Heart left ventricle (tissue), 16 donors: ENCODE measurements around the gene TACC3. TPM values are rescaled to one million over a fixed set of nuclear protein-coding genes. Genes with fewer than 3 reads are reported as not detected.

Experiments used
- ATAC-seq, 4 donors: fragments of 200-7000 bp; cut with Tn5 transposase; one replicate each; pipeline ENCODE4 v1.9.1; 2020 to 2022; ENCODE audit warnings: moderate library complexity in 4 of 4, mild to moderate bottlenecking in 3 of 4, moderate number of reproducible peaks in 1 of 4
- DNase-seq, 5 donors: peaks; one replicate each; pipeline ENCODE4 v3.0.0-alpha.2; 2020
- H3K27ac ChIP-seq, 12 donors: fragments of 200-600 bp; sonication (generic) in 4 of 12; one replicate each; pipeline versions ENCODE4 v1.5.0 to v1.8.0; 2016 to 2022; ENCODE audit warnings: mild to moderate bottlenecking in 2 of 12
- H3K27me3 ChIP-seq, 9 donors: fragments of 200-600 bp; sonication (generic) in 2 of 9; one replicate each; pipeline versions ENCODE4 v1.5.1 to v1.8.0; 2016 to 2022; ENCODE audit warnings: mild to moderate bottlenecking in 3 of 9
- H3K36me3 ChIP-seq, 9 donors: fragments of 200-600 bp; sonication (generic) in 2 of 9; one replicate each; pipeline versions ENCODE4 v1.5.0 to v1.8.0; 2018 to 2022; ENCODE audit warnings: mild to moderate bottlenecking in 2 of 9
- H3K4me1 ChIP-seq, 12 donors: fragments of 200-600 bp; sonication (generic) in 4 of 12; one replicate each; pipeline versions ENCODE4 v1.5.0 to v1.8.0; 2016 to 2022; ENCODE audit warnings: mild to moderate bottlenecking in 3 of 12
- H3K4me3 ChIP-seq, 12 donors: fragments of 200-600 bp; sonication (generic) in 4 of 12; one replicate each; pipeline versions ENCODE4 v1.5.0 to v1.8.0; 2017 to 2022; ENCODE audit warnings: mild to moderate bottlenecking in 9 of 12, moderate library complexity in 4 of 12
- H3K9me3 ChIP-seq, 12 donors: fragments of 200-600 bp; sonication (generic) in 4 of 12; one replicate each; pipeline versions ENCODE4 v1.5.0 to v1.8.0; 2016 to 2022; ENCODE audit warnings: mild to moderate bottlenecking in 1 of 12
- CTCF ChIP-seq, 12 donors: fragments of 200-600 bp; sonication (generic) in 4 of 12; IDR thresholded peaks; one replicate each; pipeline versions ENCODE4 v1.5.0 to v1.8.0; 2018 to 2022; ENCODE audit warnings: antibody characterized with exemption in 12 of 12, mild to moderate bottlenecking in 5 of 12
- POLR2A ChIP-seq, 2 donors: fragments of 450-650 bp; IDR thresholded peaks; one replicate each; pipeline ENCODE4 v1.6.1; 2017; ENCODE audit warnings: antibody characterized with exemption in 2 of 2, mild to moderate bottlenecking in 2 of 2, moderate library complexity in 2 of 2
- WGBS, 4 donors: extraction: QIAGEN DNeasy Blood & Tissue Kit in 2 of 4; methylation state at CpG; one replicate each; pipeline versions ENCODE4 v1.1.5 to v1.1.7; 2013 to 2018; 5-methylcytosine and 5-hydroxymethylcytosine counted together
- intact Hi-C, 10 donors: fragments of 100-400 bp; cut with DNase I; formaldehyde crosslinking; loops; one replicate each; pipeline versions ENCODE4 v1.11.1 to v1.14.2; 2022
- polyA plus RNA-seq, 2 donors: library from polyadenylated mRNA; stranded (reverse); fragments of 200-250 nt; gene quantifications; one replicate each; pipeline ENCODE4 v1.2.3, GENCODE V29; 2013
- total RNA-seq, 9 donors: library from RNA; depleted of rRNA in 2 of 9; stranded (reverse); fragments of >200 nt in 2 of 9; fragmentation: NEBNext Ultra II Directional in 3 of 9; extraction: Animal tissue kit (Norgen Biotek cat#: 25700) in 3 of 9; gene quantifications; one replicate each; pipeline versions ENCODE4 v1.1.0 to v1.2.4, GENCODE V29; 2016 to 2023
- donor health status: ischemic (EF 13 %, LVEDD 7.1; RV severe dilation, severe dysfunction).
- donor health status: healthy with polysubstance abuse.
- donor health status: DM: no; HTN: yes; CAD: no.
- donor health status: DM: no; HTN: no; CAD: no.
- donor health status: ischemic (EF 25% LVEDD 6.9; RV normal size, moderate dysfunction).
- donor health status: ischemic (EF 25% LVEDD 5.7; RV mildly dilated, moderate dysfunction).
- donor health status: healthy.
- donor health status: DM: yes; HTN: yes; CAD: no.
- donor health status: ischemic (EF 35%, LVEDD 5.7; RV mildly dilated, moderate dysfunction).
- donor health status: nonischemic (EF 11% LVEDD 7.7; RV severe dilation, severe dysfunction).
- donor health status: DM: yes; HTN: yes; CAD: no.
- donor health status: PGD.
- donor health status: ischemic (EF 29% LVEDD 5.4; RV normal size, mild dysfunction).
- donor health status: nonischemic (EF 23%, LVEDD 6.1; RV moderate dilation, normal function).

The TACC3 gene
- total and polyA plus RNA-seq, 11 donors: 2.9 to 19.1 (median 6.1) TPM

DNA sequence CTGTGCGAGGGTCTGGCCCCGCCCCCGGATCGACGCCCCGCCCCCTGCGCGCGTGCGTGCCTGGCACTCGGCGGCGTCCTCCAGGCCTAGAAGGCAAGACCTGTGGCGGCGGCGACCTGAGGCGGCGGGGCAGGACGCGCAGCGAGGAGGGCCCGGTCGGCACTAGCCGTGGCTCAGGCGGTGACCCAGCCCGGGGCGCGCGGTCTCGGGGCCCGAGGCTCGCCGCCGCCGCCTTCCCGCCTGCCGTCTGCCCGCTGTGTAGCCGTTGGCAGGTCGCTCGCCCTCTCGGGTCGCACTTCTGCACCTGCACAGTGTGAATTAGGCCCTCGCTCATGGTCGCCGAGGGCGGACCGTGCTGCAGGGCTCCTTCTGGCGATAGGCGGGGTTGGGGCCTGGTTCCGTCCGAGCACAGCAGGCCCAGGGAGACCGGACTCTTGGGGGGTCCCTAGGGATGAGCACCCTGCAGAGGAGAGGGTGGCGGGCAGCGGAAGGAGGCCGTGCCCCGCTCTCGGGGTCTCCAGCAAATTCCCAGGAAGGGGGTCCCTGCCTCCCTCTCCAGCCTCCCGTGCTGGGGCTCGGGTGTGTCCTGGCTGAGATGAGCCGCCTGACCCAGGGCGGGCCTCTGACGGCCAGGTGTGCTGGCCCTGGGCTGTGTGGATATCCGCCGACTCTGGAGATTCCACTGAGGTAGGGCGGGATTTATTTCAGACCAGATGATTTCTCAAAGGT, 36.7 kb upstream of the TACC3 start:
- Histone ChIP-seq H3K9me3 (no peaks in the 10 kb centered on the region), H3K4me1 (peaks cover 0 to 18% (median 6%) of the 10 kb centered on the region in 12 donors), H3K4me3 (peak overlapping the region; percentile 5 to 87 (median 58)), H3K36me3 (no peaks in the 10 kb centered on the region), H3K27me3 (no peaks in the 10 kb centered on the region), H3K27ac (peak overlapping the region in 8 of 12 donors; percentile 39 to 80 (median 59))
- TF ChIP-seq CTCF (IDR thresholded peaks at IDR 0.05): no peak
- intact Hi-C loops: loop anchor here in 1 of 10 donors (5.0 kb wide), 1 partner anchor 33 kb away; no protein-coding TSS in a partner anchor
- no peak for DNase-seq
- peak in 2 of 4 donors; percentile 2 to 19 for ATAC-seq
- 6 to 47% (median 34%) methylated on average over 16 to 66 of the region's 66 CpGs for WGBS, 4 donors

DNA sequence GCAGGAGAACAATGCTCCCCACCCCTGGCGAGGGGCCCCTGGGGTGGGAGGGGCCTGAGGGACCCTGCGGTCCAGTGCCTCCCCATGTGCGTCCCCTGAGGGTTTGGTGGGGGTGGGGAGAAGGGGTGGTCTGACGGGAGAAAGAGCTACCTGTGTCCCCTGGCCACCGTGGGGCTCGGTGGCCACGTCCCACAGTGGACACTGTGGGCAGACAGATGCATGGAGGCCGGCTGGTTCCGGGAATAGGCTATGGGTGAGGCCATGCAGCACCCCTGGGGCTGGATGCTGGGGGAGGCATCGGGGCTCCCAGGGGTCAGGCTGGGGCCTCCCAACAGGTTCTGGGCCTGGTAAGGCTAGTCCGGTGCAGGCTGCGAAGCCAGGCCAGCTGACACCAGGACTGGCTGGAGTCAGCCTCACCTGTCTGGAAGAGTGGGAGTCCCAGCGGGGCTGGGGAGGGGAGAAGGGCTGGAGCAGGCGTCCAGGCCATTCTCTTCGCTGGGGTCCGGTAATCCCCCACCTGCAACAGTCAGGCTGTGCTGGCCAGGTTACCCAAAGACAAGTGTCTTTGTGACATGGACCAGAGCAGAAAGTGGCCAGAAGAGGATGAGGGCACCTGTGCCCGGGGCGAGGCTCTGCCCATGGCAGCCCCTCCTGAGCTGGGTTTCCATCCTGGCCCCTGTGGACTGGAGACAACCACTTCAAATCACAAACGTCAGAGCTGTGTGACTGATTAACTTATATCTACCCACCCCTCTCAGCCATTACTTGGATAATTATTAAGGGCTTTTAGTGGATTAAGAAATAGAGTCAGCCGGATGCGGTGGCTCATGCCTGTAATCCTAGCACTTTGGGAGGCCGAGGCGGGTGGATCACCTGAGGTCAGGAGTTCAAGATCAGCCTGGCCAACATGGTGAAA, 35.8 kb upstream of the TACC3 start:
- DNase-seq: no peak
- intact Hi-C loops: no loop called here
- Histone ChIP-seq H3K27ac (peak overlapping the region in 2 of 12 donors; percentile 58 to 80), H3K4me3 (peak overlapping the region in 2 of 12 donors; percentile 63 to 65), H3K27me3 (no peaks in the 10 kb centered on the region), H3K36me3 (peaks cover 0 to 6% (median 0%) of the 10 kb centered on the region in 9 donors), H3K9me3 (no peaks in the 10 kb centered on the region), H3K4me1 (peaks cover 0 to 18% (median 6%) of the 10 kb centered on the region in 12 donors)
- 85 to 90% (median 86%) methylated on average over 19 to 23 of the region's 23 CpGs for WGBS, 4 donors
- ATAC-seq: peak in 1 of 4 donors; percentile 3
- TF ChIP-seq CTCF (IDR thresholded peaks at IDR 0.05) (no peak), POLR2A (IDR thresholded peaks at IDR 0.05) (no peak)

DNA sequence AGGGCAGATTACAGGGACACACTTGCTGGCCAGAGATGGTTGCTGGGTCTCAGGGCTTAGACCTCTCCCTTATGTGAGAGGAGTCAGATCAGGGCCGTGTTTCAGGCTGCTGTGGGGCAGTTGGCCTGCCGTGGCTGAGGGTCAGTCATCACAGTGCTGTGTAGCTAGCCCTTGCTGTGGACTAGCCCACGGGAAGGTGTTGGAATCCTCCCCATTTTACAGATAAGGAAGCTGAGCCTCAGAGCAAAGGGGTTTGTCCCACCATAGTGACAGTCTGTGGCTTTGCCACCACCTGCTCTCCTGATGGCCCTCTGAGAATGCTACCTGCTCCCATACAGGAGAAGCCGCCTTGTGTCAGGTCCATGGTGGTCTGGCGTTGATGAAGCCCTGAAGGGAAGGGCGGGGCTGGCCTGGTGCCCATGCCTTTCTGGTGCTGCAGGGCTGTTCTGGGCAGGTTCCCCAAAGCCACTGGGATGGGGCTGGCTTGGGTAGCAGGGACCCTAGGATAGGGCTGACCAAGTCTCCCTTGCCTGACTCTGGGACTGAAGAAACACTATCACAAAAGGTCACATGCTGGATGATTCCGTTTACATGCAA, 34.8 kb upstream of the TACC3 start:
- intact Hi-C loops: no loop called here
- no peak for ATAC-seq

More for the DNA sequence above, 34.8 kb upstream of the TACC3 start:
- H3K4me1 ChIP-seq: peaks cover 0 to 18% (median 6%) of the 10 kb centered on the region in 12 donors
- no peaks in the 10 kb centered on the region for H3K9me3 ChIP-seq
- H3K27ac ChIP-seq: no peak overlapping the region
- no peak for DNase-seq
- no peak overlapping the region for H3K4me3 ChIP-seq
- TF ChIP-seq CTCF (IDR thresholded peaks at IDR 0.05): no peak
- TF ChIP-seq POLR2A (IDR thresholded peaks at IDR 0.05): no peak
- H3K27me3 ChIP-seq: no peaks in the 10 kb centered on the region
- WGBS, 4 donors: 41 to 52% (median 48%) methylated on average over 6 to 7 of the region's 7 CpGs
- peaks cover 0 to 16% (median 7%) of the 10 kb centered on the region in 9 donors for H3K36me3 ChIP-seq
